Measurements from ENCODE around the gene TNP2. TPM values are rescaled to one million over a fixed set of nuclear protein-coding genes. Genes with fewer than 3 reads are reported as not detected.

TNP2 gene
- total RNA-seq, 3 donors from 2014 or later (not counting 1 experiment from before 2014, with no cell fraction given), result not detected

GRCh38 chr16:11310997-11311561, 42.0 kb upstream of the TNP2 start:
- ATAC-seq (peak in 2 of 3 donors; percentile 45 to 46), DNase-seq (peak in 1 of 2 donors; percentile 62)
- Mint-ChIP-seq H3K9me3 (no peaks in the 10 kb centered on the region), H3K4me1 (peaks cover 11 to 21% of the 10 kb centered on the region in 2 donors), H3K4me3 (no peak overlapping the region), H3K27ac (peak overlapping the region in 1 of 2 donors; percentile 18), H3K36me3 (no peaks in the 10 kb centered on the region), H3K27me3 (ENCODE audit: low read depth in 2 of 2) (peaks cover 0 to 9% of the 10 kb centered on the region in 2 donors)
- intact Hi-C loops (cut with micrococcal nuclease), result no loop called here
- TF ChIP-seq CTCF (IDR thresholded peaks at IDR 0.05), result no peak
- Histone ChIP-seq H3K36me3 (ENCODE audit: control insufficient read depth, insufficient read depth, low read length) (no peaks in the 10 kb centered on the region), H3K4me1 (ENCODE audit: control insufficient read depth, insufficient read depth, low read length) (peaks cover 56% of the 10 kb centered on the region), H3K27ac (ENCODE audit: low read length) (peak overlapping the region; percentile 63), H3K27me3 (ENCODE audit: control insufficient read depth, insufficient read depth, low read length) (no peaks in the 10 kb centered on the region), H3K4me3 (ENCODE audit: low read length) (no peak overlapping the region), H3K9me3 (ENCODE audit: control insufficient read depth, insufficient read depth, low read length) (no peaks in the 10 kb centered on the region)
- WGBS (ENCODE audit: insufficient coverage), result 63% methylated on average over 6 of the region's 10 CpGs

- ATAC-seq, result no peak
- Mint-ChIP-seq H3K4me3 (no peak overlapping the region), H3K9me3 (no peaks in the 10 kb centered on the region), H3K36me3 (no peaks in the 10 kb centered on the region), H3K27ac (no peak overlapping the region), H3K27me3 (ENCODE audit: low read depth in 2 of 2) (peaks cover 4 to 14% of the 10 kb centered on the region in 2 donors), H3K4me1 (peaks cover 11 to 21% of the 10 kb centered on the region in 2 donors)
- Histone ChIP-seq H3K27ac (ENCODE audit: low read length) (peak overlapping the region; percentile 63), H3K4me1 (ENCODE audit: control insufficient read depth, insufficient read depth, low read length) (peaks cover 56% of the 10 kb centered on the region), H3K27me3 (ENCODE audit: control insufficient read depth, insufficient read depth, low read length) (no peaks in the 10 kb centered on the region), H3K9me3 (ENCODE audit: control insufficient read depth, insufficient read depth, low read length) (no peaks in the 10 kb centered on the region), H3K36me3 (ENCODE audit: control insufficient read depth, insufficient read depth, low read length) (no peaks in the 10 kb centered on the region), H3K4me3 (ENCODE audit: low read length) (no peak overlapping the region)
- TF ChIP-seq CTCF (IDR thresholded peaks at IDR 0.05), result no peak
- intact Hi-C loops (cut with micrococcal nuclease), result no loop called here
- 90% methylated on average over 3 of the region's 3 CpGs for WGBS (ENCODE audit: insufficient coverage)
- DNase-seq, result no peak
Measured at GRCh38 chr16:11310634-11310977, 41.5 kb upstream of the TNP2 start.

DNA sequence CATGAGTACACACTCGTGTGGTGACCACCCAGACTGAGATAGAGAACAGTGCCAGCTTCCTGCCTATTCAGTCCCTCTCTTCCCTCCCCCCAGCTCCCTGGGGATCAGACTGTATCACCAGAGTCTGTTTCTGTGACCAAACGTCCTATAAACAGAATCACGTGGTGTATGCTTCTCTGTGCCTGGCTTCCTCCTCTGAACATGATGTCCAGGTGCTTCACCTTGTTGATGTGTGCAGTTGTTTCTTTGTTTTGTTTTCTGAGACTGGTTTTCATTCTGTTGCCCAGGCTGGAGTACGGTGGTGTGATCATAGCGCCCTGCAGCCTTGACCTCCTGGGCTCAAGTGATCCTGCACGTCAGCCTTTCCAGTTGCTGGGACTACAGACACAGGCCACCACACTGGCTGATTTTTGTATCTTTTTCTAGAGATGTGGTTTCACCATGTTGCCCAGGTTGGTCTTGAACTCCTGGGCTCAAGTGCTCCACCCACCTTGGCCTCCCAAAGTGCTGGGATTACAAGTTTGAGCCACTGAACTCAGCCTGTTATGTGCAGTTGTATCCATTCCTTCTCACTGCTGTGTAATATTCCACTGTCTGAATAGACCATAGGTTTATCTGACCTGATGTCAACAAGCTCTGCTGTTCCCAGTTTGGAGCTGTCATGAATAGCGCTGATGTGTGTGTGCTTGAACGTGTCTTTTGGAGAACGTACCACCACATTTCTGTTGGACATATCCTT, 40.9 kb upstream of the TNP2 start:
- ATAC-seq, result no peak
- intact Hi-C loops (cut with micrococcal nuclease), result no loop called here

More for the DNA sequence above, 40.9 kb upstream of the TNP2 start:
- Histone ChIP-seq H3K27me3 (ENCODE audit: control insufficient read depth, insufficient read depth, low read length) (no peaks in the 10 kb centered on the region), H3K36me3 (ENCODE audit: control insufficient read depth, insufficient read depth, low read length) (no peaks in the 10 kb centered on the region), H3K27ac (ENCODE audit: low read length) (peak overlapping the region; percentile 63), H3K4me1 (ENCODE audit: control insufficient read depth, insufficient read depth, low read length) (peaks cover 56% of the 10 kb centered on the region), H3K4me3 (ENCODE audit: low read length) (no peak overlapping the region), H3K9me3 (ENCODE audit: control insufficient read depth, insufficient read depth, low read length) (no peaks in the 10 kb centered on the region)
- H3K4me3 Mint-ChIP-seq, result no peak overlapping the region
- no peak for TF ChIP-seq CTCF (IDR thresholded peaks at IDR 0.05)
- H3K36me3 Mint-ChIP-seq, result no peaks in the 10 kb centered on the region
- peaks cover 11 to 21% of the 10 kb centered on the region in 2 donors for H3K4me1 Mint-ChIP-seq
- H3K9me3 Mint-ChIP-seq, result no peaks in the 10 kb centered on the region
- peaks cover 9 to 14% of the 10 kb centered on the region in 2 donors for H3K27me3 Mint-ChIP-seq (ENCODE audit: low read depth in 2 of 2)
- no peak overlapping the region for H3K27ac Mint-ChIP-seq
- WGBS (ENCODE audit: insufficient coverage), result 70% methylated on average over 9 of the region's 9 CpGs
- no peak for DNase-seq
